ENCODE data around the gene COG5.

The COG5 gene

GRCh38 chr7:107213945-107214344, 349.8 kb downstream of the COG5 start:
- ChIA-PET POLR2A (no interaction called here), CTCF (no interaction called here)
- no peak for DNase-seq (ENCODE audit: extremely low spot score)
- TF ChIP-seq ZNF384 (IDR thresholded peaks at IDR 0.05) (no peak), TARDBP (IDR thresholded peaks at IDR 0.05) (no peak), SUZ12 (IDR thresholded peaks at IDR 0.05) (no peak), CTBP1 (IDR thresholded peaks at IDR 0.05; ENCODE audit: borderline replicate concordance) (no peak), PKNOX1 (IDR thresholded peaks at IDR 0.05) (no peak), L3MBTL2 (conservative IDR thresholded peaks at IDR 0.05) (no peak), ARNT (IDR thresholded peaks at IDR 0.05) (no peak), HDGF (IDR thresholded peaks at IDR 0.05; ENCODE audit: borderline replicate concordance) (no peak), SP1 (IDR thresholded peaks at IDR 0.05) (no peak), LEF1 (IDR thresholded peaks at IDR 0.05; ENCODE audit: borderline replicate concordance) (no peak), BHLHE40 (IDR thresholded peaks at IDR 0.05; ENCODE audit: borderline replicate concordance) (no peak), FOXM1 (IDR thresholded peaks at IDR 0.05; ENCODE audit: borderline replicate concordance) (no peak), FOXA1 (IDR thresholded peaks at IDR 0.05) (no peak), NFRKB (IDR thresholded peaks at IDR 0.05) (no peak), ELF4 (IDR thresholded peaks at IDR 0.05) (no peak), FOXK2 (IDR thresholded peaks at IDR 0.05) (no peak)

GRCh38 chr7:107213193-107213788, 350.4 kb downstream of the COG5 start:
- TF ChIP-seq ELF4 (IDR thresholded peaks at IDR 0.05), result no peak
- TF ChIP-seq SUZ12 (IDR thresholded peaks at IDR 0.05), result no peak
- TF ChIP-seq LEF1 (IDR thresholded peaks at IDR 0.05; ENCODE audit: borderline replicate concordance), result no peak
- TF ChIP-seq TARDBP (IDR thresholded peaks at IDR 0.05), result no peak
- TF ChIP-seq NFRKB (IDR thresholded peaks at IDR 0.05), result no peak
- no peak for TF ChIP-seq L3MBTL2 (conservative IDR thresholded peaks at IDR 0.05)
- TF ChIP-seq FOXM1 (IDR thresholded peaks at IDR 0.05; ENCODE audit: borderline replicate concordance), result no peak
- no peak for TF ChIP-seq FOXK2 (IDR thresholded peaks at IDR 0.05)
- TF ChIP-seq PKNOX1 (IDR thresholded peaks at IDR 0.05), result no peak
- no peak for TF ChIP-seq HDGF (IDR thresholded peaks at IDR 0.05; ENCODE audit: borderline replicate concordance)
- TF ChIP-seq BHLHE40 (IDR thresholded peaks at IDR 0.05; ENCODE audit: borderline replicate concordance), result no peak
- TF ChIP-seq CTBP1 (IDR thresholded peaks at IDR 0.05; ENCODE audit: borderline replicate concordance), result no peak
- TF ChIP-seq ZNF384 (IDR thresholded peaks at IDR 0.05), result no peak
- TF ChIP-seq FOXA1 (IDR thresholded peaks at IDR 0.05), result no peak
- no peak for TF ChIP-seq ARNT (IDR thresholded peaks at IDR 0.05)
- no peak for TF ChIP-seq SP1 (IDR thresholded peaks at IDR 0.05)
- ChIA-PET CTCF (no interaction called here), POLR2A (no interaction called here)
- DNase-seq (ENCODE audit: extremely low spot score), result no peak

- TF ChIP-seq NFRKB (IDR thresholded peaks at IDR 0.05) (no peak), FOXA1 (IDR thresholded peaks at IDR 0.05) (no peak), SP1 (IDR thresholded peaks at IDR 0.05) (no peak), FOXK2 (IDR thresholded peaks at IDR 0.05) (no peak), ARNT (IDR thresholded peaks at IDR 0.05) (no peak), TARDBP (IDR thresholded peaks at IDR 0.05) (no peak), L3MBTL2 (conservative IDR thresholded peaks at IDR 0.05) (no peak), LEF1 (IDR thresholded peaks at IDR 0.05; ENCODE audit: borderline replicate concordance) (no peak), ELF4 (IDR thresholded peaks at IDR 0.05) (no peak), FOXM1 (IDR thresholded peaks at IDR 0.05; ENCODE audit: borderline replicate concordance) (no peak), CTBP1 (IDR thresholded peaks at IDR 0.05; ENCODE audit: borderline replicate concordance) (no peak), PKNOX1 (IDR thresholded peaks at IDR 0.05) (no peak)
- ChIA-PET CTCF (no interaction called here), POLR2A (no interaction called here)
- DNase-seq (ENCODE audit: extremely low spot score), result no peak
These were observed 351.0 kb downstream of the COG5 start for GRCh38 chr7:107212725-107213124.

GRCh38 chr7:107210400-107210799, 353.3 kb downstream of the COG5 start:
- no peak for DNase-seq (ENCODE audit: extremely low spot score)
- ChIA-PET POLR2A (no interaction called here), CTCF (no interaction called here)
- TF ChIP-seq CTBP1 (IDR thresholded peaks at IDR 0.05; ENCODE audit: borderline replicate concordance) (no peak), ARNT (IDR thresholded peaks at IDR 0.05) (no peak), SUZ12 (IDR thresholded peaks at IDR 0.05) (no peak), FOXK2 (IDR thresholded peaks at IDR 0.05) (no peak), FOXM1 (IDR thresholded peaks at IDR 0.05; ENCODE audit: borderline replicate concordance) (no peak), FOXA1 (IDR thresholded peaks at IDR 0.05) (no peak), HDGF (IDR thresholded peaks at IDR 0.05; ENCODE audit: borderline replicate concordance) (no peak), TARDBP (IDR thresholded peaks at IDR 0.05) (no peak), NFRKB (IDR thresholded peaks at IDR 0.05) (no peak), BHLHE40 (IDR thresholded peaks at IDR 0.05; ENCODE audit: borderline replicate concordance) (no peak), L3MBTL2 (conservative IDR thresholded peaks at IDR 0.05) (no peak), ZNF384 (IDR thresholded peaks at IDR 0.05) (no peak), ELF4 (IDR thresholded peaks at IDR 0.05) (no peak), LEF1 (IDR thresholded peaks at IDR 0.05; ENCODE audit: borderline replicate concordance) (no peak), PKNOX1 (IDR thresholded peaks at IDR 0.05) (no peak)

GRCh38 chr7:107209565-107209964, 354.2 kb downstream of the COG5 start:
- no peak for DNase-seq (ENCODE audit: extremely low spot score)
- ChIA-PET POLR2A (no interaction called here), CTCF (no interaction called here)
- TF ChIP-seq FOXK2 (IDR thresholded peaks at IDR 0.05) (no peak), SP1 (IDR thresholded peaks at IDR 0.05) (no peak), LEF1 (IDR thresholded peaks at IDR 0.05; ENCODE audit: borderline replicate concordance) (no peak), PKNOX1 (IDR thresholded peaks at IDR 0.05) (no peak), FOXA1 (IDR thresholded peaks at IDR 0.05) (no peak), ARNT (IDR thresholded peaks at IDR 0.05) (no peak)

Data from HEK293T (cell line).